ENCODE measurements around the gene ADGRL3.
A peak's percentile ranks its signal among the peaks of the same experiment; 100 is the strongest.

ADGRL3 gene

GRCh38 chr4:61200187-61200915 lies at the start of gene ADGRL3:
TSS of gene ADGRL3 (plus strand) at chr4:61200326.
- DNase-seq, result peak; percentile 49 to 82

DNA sequence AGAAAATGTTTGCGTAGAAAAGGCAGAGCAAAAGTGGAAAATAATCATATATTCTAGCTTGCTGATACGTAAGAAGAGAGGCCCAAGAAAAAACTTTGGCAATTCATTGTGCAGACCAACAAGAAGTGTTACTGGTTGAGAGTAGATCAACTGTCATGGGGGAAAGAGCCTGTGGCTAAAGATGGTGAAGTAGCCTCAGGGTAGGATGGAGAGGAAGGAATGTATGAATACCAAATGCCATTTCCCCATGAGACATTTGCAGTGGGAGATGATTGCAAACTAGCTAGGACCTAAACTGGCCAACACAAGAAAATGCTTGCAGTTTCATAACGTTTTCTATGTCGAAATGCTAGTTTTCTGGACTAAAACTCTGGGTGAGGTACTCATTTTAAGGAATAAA lies 47.7 kb upstream of the ADGRL3 start:
- DNase-seq, result no peak

DNA sequence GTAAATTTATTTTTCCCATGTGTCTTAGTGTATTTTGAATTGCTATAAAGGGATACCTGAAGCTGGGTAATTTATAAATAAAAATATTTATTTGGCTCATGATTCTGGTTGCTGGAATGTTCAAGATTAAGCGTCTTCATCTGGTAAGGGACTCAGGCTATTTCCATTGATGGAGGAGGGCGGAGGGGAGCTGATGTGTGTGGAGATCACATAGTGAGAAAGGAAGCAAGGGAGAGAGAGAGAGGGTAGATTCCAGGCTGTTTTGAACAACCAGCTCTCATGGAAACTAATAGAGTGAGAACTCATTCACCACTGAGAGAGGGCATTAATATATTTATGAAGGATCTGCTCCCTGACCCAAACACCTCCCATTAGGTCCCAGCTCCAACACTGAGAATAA lies 39.6 kb upstream of the ADGRL3 start:
- DNase-seq, result no peak

DNA sequence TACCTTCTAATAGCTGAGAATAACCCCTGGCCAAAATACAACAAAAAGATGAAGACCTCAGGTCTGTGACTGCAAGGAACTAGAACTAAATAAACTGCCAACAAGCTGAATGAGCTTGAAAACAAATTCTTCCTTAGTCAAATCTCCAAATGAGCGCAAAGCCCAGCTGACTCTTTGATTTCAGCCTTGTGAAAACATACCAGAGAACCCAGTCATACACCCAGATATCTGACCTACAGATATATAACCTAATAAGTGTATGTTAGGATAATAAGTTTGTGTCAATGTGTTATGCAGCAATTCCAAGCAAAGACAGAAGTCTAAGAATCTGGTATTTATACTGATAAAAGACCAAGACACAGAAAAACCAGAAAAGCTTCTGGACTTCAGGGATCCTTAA lies 38.0 kb upstream of the ADGRL3 start:
- no peak for DNase-seq

DNA sequence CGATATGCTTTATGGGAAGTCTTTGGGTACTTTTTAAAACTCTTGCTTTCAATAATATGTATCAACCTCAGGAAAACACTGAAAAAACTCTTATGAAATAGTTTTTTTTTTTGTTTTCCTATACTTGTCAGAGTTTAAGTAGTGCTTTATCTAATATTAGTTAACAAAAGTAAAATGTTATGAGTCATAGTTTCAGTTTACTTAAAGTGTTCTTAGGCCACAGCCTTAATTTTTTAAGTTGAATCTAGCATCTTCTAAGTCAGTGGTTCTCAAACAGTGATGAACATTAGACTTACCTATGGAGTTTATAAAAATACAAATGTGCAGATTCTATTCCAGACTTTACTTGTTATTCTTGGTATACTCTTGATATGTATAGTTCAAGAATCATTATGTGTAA lies 26.3 kb upstream of the ADGRL3 start:
- DNase-seq, result no peak

- DNase-seq, result no peak
Measured at GRCh38 chr4:61175495-61175894, 24.6 kb upstream of the ADGRL3 start.

DNA sequence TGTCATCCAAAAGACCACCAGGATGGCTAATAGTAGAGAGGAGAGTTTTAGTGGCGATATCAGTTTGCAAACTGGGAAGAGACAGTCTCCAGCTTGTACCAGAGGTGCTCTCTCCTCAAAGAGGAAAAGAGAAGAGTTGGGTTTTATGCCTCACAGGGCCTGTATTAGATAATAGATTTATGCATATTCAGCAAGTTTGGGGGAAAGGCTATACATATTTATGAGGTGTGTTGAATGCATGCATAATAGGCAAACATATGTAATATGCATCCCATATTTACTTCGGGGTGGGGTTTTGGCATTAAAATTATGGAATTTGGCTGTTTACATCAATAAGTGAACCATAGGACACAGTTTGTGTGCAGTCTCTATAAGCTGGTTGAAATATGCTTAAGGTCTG lies 22.8 kb upstream of the ADGRL3 start:
- DNase-seq, result no peak

DNA sequence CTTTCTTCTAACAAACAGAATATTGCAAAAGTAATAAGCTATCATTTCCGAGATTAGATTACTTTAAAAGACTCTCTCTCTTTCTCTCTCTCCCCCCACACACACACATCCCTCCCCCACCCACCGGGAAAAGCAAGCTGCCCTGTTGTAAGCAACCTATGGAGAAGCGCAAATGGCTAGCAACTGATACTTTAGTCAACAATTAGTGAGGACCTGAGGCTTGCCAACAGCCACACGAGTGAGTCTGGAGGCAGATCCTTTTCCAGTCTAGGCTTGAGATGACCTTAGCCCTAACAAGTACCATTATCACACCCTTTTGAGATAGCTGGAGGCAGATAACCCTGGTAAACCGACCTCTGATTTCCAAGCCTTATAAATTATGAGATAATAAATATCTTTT lies 19.7 kb upstream of the ADGRL3 start:
- no peak for DNase-seq

DNA sequence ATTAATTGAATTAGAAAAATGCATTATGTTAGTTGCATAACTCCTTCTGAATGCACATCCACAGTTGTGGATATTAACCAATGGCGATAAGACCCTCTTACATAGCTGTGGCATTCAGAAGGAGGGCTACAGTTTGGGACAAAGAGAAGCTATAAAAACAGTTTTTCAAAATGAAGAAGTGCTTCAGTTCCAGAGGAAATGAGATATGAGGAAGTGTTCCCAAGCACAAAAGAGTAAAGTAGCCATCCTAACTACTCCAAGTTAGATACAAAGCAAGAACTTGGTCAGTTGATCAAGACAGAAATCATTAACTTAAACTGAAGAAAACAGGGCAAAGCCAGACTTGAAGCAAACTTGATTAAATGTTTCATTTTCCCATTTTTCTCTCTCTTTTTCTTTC lies 17.2 kb upstream of the ADGRL3 start:
- no peak for DNase-seq

DNA sequence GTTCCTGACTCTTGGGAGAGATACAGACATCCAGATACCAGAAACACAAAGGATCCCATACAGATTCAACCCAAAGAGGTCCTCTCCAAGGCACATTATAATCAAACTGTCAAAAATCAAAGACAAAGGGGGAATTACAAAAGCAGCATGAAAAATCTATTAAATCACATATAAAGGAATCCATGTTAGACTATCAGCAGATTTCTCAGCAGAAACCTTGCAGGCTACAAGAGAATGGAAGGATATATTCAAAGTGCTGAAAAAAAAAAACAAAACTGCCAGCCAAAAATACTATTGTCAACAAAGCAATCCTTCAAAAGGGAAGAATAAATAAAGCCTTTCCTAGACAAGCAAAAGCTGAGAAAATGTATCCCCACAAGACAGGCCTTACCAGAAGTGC lies 14.8 kb upstream of the ADGRL3 start:
- DNase-seq, result no peak

GRCh38 chr4:61192392-61192791 lies 7.7 kb upstream of the ADGRL3 start:
- DNase-seq, result no peak

GRCh38 chr4:61193863-61194262 lies 6.3 kb upstream of the ADGRL3 start:
- no peak for DNase-seq

GRCh38 chr4:61194571-61194970 lies 5.6 kb upstream of the ADGRL3 start:
- no peak for DNase-seq

DNA sequence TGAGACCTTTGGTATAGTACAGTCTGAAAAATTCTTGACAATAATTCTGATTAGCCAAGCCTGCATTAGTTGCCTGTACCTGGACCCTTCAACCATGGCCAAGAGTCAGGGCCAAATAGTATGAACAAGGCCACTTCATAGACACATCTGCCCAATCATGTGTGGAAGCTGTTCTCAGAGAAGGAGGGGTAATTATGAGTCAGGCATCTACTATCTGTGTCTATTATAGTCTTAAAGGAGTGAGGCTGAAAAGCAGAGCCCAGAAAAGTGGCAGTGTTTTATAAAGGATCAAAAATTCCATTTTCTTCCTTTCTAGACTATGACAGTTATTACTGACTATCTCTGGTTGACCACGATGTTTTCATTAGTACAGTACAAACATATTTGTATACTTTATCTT lies 5.0 kb upstream of the ADGRL3 start:
- DNase-seq, result no peak

- peak in 1 of 2 experiments; percentile 23 for DNase-seq
Measured at GRCh38 chr4:61198686-61199085, 1.4 kb upstream of the ADGRL3 start.

- DNase-seq, result no peak
Measured at GRCh38 chr4:61199873-61200186, 296 bp upstream of the ADGRL3 start.

GRCh38 chr4:61200916-61201526 lies 895 bp downstream of the ADGRL3 start:
- DNase-seq, result peak; percentile 28 to 55

- peak in 1 of 2 experiments; percentile 31 for DNase-seq
Measured at GRCh38 chr4:61201561-61201960, 1.4 kb downstream of the ADGRL3 start.

DNA sequence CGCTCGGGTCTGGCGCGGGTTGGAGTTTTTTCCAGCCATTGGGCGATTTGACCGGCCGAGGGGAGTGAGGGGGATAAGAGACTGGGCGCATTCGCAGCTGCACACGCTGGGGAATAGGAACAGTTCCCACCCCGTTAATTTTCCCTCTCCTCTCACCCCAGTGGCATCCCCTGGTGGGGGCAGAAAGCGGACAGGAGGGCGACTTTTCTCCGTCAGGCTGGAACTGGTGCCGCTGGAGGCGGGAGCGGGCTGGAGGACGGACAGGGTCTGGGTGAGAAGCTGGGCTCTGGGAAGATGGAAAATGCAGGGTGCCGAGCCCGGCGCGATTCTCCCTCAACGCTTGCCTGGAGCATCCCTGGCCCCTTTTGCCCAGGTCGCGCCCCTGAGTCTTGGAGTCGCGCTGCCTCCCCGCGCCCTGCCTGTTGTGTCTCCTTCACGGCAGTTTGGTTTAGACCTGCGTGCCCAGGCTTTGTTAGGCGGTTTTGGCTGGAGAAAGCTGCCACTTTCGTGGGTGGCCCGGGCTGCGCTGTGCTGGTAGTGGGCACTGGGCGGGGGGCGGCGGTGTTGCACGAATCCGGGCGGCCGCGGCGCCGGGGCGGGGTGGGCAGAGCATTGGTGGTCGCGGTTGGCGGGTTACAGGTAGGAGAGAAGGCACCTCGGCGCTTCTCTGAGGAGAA lies 2.0 kb downstream of the ADGRL3 start:
- peak; percentile 23 to 56 for DNase-seq

DNA sequence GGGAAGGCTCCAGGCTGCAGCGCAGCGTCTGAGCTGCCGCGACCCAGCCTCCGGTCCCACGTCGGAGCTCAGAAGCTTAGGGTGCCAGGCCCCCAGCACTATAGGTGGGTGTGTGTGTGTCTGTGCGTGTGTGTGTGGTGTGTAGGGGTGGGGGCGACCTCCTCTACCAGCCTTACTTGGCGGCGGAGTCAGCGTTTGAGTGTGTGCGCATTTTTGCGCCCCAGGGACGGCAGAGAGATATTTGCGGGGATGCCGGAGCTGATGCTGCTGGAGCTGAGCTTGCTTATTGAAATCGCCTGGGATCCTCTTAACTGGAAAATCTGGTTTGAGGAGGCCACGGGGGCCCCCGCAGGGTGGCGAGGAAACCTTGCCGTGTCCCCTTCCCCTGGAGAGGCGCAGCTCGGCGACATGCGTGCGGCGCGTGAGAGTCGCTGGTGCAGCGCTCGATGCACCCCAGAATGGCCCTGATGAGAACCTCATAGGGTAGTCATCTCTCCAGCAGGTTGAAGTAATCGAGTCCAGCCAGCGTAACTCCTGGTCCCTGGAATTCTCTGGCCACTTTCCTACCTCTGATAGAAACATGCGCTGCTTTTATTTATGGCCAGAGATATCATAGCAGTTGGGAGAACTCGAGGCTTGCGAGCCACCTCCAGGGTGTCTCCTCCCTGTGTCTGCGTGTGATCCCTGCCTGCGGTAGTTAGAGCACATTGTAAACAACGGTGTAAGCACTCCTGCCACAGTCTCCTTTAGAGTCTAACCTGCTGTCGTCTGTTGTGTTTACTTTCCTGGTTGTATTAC lies 2.7 kb downstream of the ADGRL3 start:
- DNase-seq, result peak; percentile 26 to 66

- DNase-seq, result no peak
Measured at GRCh38 chr4:61203436-61203790, 3.3 kb downstream of the ADGRL3 start.

DNA sequence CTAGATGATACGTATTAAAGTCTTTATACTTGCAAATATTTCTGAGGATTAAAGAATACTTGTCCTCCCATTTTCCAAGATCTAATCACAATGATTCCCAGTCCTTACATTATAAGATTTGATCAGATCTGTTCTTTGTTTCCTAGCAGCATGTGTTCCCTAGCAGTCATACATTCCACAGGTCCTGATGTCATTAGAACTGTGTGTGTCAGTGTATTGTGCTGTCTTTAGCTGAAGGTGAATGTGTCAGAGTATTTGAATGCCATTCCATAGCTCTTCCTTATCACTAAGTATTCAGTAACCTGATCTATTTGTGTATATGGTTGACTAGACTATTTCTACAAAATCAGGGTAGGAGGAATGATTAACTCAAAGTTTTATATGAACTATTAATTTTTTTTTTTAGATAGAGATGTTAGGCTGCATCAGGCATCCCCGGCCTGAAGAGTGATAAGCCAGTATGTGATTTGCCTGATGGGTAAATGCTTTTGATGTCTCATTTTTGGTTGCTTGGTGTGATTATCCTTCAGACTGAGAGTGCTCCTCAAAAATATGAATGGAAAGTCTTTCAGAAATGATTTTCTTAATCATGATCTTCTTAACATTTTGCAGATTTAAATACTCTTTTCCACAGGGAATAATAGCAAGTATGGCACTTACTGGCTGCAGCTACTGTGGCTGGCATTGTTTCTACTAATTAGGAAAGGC lies 4.4 kb downstream of the ADGRL3 start:
- DNase-seq, result no peak

- DNase-seq, result no peak
Measured at GRCh38 chr4:61205066-61205465, 4.9 kb downstream of the ADGRL3 start.
